ENCODE data around the gene MMS19.
"Not testable (repeated sequence)": the region's sequence is repeated elsewhere in the genome, so short reads cannot be mapped to it uniquely, and the experiment has no call there.

Gene MMS19

GRCh38 chr10:97503406-97503805 lies 5.2 kb upstream of the MMS19 start:
- DNase-seq (ENCODE audit: low spot score): no peak

GRCh38 chr10:97502916-97503315 lies 4.7 kb upstream of the MMS19 start:
- no peak for DNase-seq (ENCODE audit: low spot score)

- DNase-seq (ENCODE audit: low spot score): no peak
These were observed 2.0 kb upstream of the MMS19 start for GRCh38 chr10:97500297-97500575.

- DNase-seq (ENCODE audit: low spot score): no peak
These were observed 1.5 kb upstream of the MMS19 start for GRCh38 chr10:97499561-97500296.

- peak; percentile 74 for DNase-seq (ENCODE audit: low spot score)
These were observed 779 bp upstream of the MMS19 start, which contains the start of gene UBTD1 for GRCh38 chr10:97498841-97499560. Gene UBTD1, plus strand, starts transcription at chr10:97498924. Its CDS starts 280 bp downstream, at chr10:97499204.

- no peak for DNase-seq (ENCODE audit: low spot score)
These were observed 598 bp downstream of the MMS19 start for GRCh38 chr10:97497572-97498075.

GRCh38 chr10:97494863-97495506 lies 3.2 kb downstream of the MMS19 start:
- no peak for DNase-seq (ENCODE audit: low spot score)

GRCh38 chr10:97494151-97494550 lies 4.1 kb downstream of the MMS19 start:
- DNase-seq (ENCODE audit: low spot score): no peak

- DNase-seq (ENCODE audit: low spot score): no peak
These were observed 7.6 kb downstream of the MMS19 start for GRCh38 chr10:97490592-97490991.

GRCh38 chr10:97485647-97486281 lies 12.5 kb downstream of the MMS19 start:
- DNase-seq (ENCODE audit: low spot score): no peak

GRCh38 chr10:97483921-97484320 lies 14.3 kb downstream of the MMS19 start:
- DNase-seq (ENCODE audit: low spot score): no peak

- DNase-seq (ENCODE audit: low spot score): no peak
These were observed 14.7 kb downstream of the MMS19 start for GRCh38 chr10:97483506-97483905.

- DNase-seq (ENCODE audit: low spot score): no peak
These were observed 15.8 kb downstream of the MMS19 start for GRCh38 chr10:97482381-97482780.

- no peak for DNase-seq (ENCODE audit: low spot score)
These were observed 17.2 kb downstream of the MMS19 start for GRCh38 chr10:97481071-97481470.

GRCh38 chr10:97479939-97480338 lies 18.3 kb downstream of the MMS19 start:
- DNase-seq (ENCODE audit: low spot score): no peak

GRCh38 chr10:97479410-97479809 lies 18.8 kb downstream of the MMS19 start:
- not testable (repeated sequence) for DNase-seq (ENCODE audit: low spot score)

GRCh38 chr10:97475936-97476594 lies 22.2 kb downstream of the MMS19 start:
- no peak for DNase-seq (ENCODE audit: low spot score)

- DNase-seq (ENCODE audit: low spot score): no peak
These were observed 23.3 kb downstream of the MMS19 start for GRCh38 chr10:97474918-97475317.

GRCh38 chr10:97468781-97469180 lies 29.4 kb downstream of the MMS19 start:
- DNase-seq (ENCODE audit: low spot score): not testable (repeated sequence)

GRCh38 chr10:97468162-97468561 lies 30.1 kb downstream of the MMS19 start:
- DNase-seq (ENCODE audit: low spot score): no peak

- DNase-seq (ENCODE audit: low spot score): no peak
These were observed 31.5 kb downstream of the MMS19 start for GRCh38 chr10:97466755-97467154.

GRCh38 chr10:97465982-97466381 lies 32.2 kb downstream of the MMS19 start:
- DNase-seq (ENCODE audit: low spot score): no peak

Measured in left forelimb (tissue), 1 donor.